ENCODE data around the gene KLF17.

KLF17 gene, protein sequence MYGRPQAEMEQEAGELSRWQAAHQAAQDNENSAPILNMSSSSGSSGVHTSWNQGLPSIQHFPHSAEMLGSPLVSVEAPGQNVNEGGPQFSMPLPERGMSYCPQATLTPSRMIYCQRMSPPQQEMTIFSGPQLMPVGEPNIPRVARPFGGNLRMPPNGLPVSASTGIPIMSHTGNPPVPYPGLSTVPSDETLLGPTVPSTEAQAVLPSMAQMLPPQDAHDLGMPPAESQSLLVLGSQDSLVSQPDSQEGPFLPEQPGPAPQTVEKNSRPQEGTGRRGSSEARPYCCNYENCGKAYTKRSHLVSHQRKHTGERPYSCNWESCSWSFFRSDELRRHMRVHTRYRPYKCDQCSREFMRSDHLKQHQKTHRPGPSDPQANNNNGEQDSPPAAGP

DNA sequence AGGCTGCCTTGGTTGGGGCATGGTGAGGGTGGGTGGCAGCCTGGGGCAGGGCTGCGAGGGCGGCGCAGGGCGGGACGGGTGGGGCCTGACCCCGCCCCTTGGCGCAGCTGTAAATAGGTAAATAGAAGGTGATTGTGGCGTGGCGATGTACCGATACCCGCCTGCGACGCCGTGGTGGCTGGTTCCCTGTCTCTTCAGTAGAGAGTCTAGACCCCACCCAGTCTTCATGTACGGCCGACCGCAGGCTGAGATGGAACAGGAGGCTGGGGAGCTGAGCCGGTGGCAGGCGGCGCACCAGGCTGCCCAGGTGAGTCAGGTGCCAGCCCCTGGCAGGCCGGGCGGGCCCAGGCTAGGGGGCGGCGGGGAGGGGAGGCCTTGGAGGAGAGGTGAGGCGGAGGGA is at the start of gene KLF17:
TSS of gene KLF17 (plus strand) at position 140 of the 400 bp plus-strand sequence. CDS start at position 227, 87 bp downstream.
- DNase-seq: no peak

DNA sequence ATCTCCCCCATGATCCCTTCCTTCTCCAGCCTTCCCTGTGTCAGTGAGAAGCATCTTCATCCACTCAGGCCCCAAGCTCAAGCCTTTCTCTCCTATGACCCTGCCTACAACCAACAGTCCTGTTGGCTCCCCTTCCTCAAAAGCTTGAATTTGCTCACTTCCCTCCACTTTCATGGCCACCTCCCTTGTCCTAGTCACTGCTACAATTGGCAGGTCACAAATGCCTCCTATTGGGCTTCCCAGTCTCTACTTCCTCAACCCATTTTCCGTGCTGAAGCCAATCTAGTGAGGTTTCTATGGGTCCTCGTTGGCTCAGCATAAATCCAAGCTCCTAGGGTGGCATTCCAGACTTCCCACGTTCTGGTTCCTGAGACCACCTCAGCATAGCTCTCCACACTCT is 47.2 kb upstream of the KLF17 start:
- no peak for DNase-seq

DNA sequence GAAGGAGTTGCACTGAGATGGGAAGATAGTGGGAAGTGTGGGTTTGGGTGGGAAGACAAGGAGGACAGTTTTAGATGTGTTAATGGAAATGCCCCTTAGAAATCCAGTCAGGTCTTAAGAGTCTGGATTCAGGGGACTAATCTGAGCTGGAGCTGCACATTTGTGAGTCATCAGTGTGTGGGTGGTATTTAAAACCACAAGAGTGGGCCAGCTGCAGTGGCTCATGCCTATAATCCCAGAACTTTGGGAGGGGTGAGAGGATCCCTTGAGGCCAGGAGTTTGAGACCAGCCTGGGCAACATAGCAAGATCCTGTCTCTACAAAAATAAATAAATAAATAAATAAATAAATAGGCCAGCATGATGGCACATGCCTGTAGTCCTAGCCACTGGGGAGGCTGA is 46.4 kb upstream of the KLF17 start:
- no peak for DNase-seq

DNA sequence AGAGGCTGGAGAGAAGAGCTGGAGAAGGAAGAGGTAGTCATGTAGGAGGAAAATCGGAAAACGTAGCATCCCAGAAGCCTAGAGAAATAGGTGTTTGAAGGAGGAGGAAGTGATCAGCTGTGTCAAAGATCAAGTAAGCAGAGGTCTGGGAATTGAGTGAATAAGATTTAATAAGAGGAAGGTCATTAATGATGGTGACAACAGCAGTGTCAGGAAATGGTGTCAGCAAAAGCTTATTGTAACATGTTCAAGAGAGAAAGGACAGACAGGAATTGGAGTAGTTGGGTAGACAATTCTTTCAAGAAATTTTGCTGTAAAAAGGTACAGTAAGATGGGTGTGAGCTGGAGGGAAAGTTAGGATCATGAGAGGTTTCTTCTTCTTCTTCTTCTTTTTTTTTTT is 45.8 kb upstream of the KLF17 start:
- no peak for DNase-seq

DNA sequence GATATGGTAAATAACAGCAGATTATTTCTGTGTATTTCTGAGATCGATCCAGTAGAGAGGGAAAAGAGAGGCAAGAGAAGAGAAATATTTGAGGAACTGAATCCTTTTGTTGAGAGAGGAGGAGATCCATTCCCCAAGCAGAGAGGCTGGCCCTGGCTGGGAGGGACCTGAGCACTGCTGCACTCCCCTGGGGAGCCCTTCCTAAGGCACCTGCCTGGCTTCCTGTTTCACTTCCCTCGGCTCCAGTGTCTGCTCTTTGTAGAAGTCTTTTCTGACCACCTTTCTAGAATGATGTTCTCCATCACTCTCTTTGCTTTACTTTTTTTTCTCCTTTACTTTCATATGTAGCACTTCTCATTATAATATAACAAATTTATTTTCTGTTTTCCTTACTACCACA is 45.1 kb upstream of the KLF17 start:
- no peak for DNase-seq

DNA sequence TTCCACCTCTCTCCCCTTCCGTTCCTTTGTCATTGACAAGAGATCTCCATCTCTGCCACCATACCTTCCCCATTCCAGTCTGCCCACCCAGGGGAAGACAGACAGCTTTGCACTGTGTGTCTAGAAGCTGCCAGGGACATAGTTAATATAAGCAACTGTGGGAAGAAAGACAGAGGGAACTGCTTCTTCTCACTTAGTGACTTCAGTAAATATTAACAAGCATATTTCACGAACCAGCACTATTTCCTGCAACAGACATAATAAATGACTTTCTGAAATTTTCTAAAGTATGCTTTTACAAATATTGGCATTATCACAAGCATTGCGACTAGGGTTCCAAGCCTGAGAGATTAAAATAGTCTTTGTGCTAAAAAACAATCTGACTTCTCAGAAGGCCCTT is 44.2 kb upstream of the KLF17 start:
- DNase-seq: no peak

DNA sequence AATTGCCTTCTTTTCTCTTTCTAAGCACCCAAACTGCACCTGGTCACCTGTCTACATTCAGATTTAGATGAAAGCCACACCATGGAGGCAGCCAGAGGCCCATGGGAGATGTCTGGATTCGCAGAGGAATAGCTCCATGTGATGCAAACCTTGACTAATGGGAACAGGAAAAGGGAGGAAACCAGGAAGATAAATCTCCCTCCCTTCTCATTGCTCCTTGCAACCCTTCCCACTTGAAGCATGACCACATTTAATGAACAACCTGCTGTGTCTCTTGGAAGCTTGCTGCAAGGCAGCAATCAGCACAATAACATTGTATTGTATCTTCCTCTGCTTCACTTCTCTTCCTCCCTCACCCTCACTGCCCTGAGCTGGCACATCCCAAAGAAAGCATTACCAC is 42.6 kb upstream of the KLF17 start:
- no peak for DNase-seq

DNA sequence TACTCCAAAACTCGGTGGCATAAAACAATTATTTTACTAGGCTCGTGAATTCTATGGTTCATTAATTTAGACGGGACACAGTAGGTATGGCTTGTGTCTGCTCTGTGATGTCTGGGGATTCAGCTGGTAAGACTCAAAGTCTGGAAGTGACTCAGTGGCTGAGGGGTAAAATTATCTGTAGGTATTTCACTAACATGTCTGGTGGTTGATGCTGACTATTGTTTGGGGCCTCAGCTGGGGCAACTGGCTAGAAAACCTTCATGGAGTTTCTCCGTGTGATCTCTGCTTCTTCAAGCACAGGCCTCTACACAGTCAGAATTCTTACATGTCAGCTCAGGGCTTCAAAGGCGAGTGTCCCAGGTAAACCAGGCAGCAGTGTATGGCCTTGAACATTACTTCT is 41.2 kb upstream of the KLF17 start:
- DNase-seq: no peak

DNA sequence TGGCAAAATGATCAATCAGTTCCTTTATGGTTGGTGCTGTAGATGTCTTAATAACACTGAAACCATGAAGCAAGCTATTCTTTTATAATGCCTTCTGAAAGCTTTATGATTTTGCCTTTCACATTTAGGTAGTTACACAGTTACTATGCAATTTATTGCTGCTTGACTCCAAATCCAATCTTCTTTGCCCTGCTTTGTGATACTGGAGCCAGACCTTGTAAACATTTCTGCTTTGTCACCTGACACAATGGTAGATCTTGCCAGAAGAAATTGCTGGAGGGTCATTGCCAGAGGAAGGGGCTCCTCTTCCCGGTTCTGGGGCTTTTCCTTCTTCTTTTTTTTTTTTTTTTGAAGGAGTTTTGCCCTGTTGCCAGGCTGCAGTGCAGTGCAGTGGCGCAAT is 40.5 kb upstream of the KLF17 start:
- no peak for DNase-seq

DNA sequence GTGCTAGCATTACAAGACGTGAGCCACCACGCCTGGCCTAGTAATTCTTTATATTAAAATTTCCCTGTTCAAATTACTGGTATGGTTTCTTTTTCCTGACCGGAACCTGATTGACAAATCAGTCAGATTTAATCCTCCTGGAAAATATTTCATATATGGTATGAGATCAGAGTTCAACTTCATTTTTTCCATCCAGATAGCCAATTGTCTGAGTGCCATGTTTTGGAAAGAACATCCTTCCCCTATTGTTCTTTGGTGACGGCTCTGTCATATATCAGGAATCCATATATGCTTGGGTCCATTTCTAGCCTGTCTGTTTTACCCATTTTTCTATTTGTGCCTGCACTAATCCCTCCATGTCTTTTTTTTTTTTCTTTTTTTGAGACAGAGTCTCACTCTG is 39.1 kb upstream of the KLF17 start:
- DNase-seq: no peak

DNA sequence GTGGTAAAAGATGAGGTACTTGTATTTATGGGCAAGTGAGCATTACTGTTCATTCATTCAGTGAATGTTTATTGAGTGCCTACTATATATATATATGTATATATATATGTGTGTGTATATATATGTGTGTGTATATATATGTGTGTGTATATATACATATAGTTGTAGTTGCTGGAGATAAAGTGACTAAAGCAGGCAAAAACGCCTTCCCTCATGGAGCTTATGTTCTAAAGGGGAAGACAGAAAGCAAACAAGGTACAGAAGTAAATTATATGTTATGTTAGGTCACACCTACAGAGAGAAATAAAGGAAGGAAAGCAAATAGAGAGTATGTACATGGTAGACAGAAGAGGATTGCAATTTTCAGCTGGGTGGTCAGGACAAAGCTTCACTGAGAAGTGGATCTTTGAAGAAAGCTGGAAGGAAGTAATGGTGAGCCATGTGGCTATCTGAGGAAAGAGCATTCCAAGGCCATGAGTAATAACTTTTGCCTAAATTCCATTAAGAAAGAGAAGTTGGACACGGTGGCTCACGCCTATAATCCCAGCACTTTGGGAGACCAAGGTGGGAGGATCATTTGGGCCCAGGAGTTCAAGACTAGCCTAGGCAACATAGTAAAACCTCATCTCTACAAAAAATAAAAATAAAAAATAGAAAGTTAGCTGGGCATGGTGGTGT is 33.5 kb upstream of the KLF17 start:
- no peak for DNase-seq

DNA sequence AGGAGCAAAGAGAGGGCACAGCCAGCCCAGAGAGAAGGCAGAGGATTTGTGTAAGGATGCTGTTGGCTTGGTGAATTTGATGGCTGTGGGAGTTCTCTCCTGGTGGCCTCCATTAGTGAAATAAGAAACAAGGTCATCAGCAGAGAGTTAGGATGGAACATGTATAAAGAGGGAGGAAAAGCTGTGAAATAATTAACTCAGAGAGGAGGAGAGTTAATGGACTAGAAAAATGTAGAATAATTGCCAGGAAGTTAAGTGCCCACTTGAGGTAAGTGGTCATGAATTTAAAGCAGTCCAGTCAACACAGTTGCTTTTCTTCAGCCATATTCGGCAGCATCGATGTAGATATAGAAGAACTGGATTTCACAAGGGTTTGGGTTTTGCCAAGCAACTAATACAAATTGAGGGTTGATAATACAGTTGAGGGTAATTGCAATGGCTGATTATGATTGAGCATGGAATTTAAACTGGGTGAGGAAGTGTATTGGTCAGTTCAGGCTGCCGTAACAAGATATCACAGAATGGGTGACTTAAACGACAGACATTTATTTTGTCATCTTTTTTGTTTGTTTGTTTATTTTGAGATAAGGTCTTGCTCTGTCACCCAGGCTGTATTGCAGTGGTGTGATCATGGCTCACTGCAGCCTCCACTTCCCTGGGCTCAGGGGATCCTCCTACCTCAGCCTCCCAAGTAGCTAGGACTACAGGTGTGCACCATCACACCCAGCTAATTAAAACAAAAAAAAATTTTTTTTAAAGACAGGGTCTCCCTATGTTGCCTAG is 31.7 kb upstream of the KLF17 start:
- peak; percentile 98 for DNase-seq

DNA sequence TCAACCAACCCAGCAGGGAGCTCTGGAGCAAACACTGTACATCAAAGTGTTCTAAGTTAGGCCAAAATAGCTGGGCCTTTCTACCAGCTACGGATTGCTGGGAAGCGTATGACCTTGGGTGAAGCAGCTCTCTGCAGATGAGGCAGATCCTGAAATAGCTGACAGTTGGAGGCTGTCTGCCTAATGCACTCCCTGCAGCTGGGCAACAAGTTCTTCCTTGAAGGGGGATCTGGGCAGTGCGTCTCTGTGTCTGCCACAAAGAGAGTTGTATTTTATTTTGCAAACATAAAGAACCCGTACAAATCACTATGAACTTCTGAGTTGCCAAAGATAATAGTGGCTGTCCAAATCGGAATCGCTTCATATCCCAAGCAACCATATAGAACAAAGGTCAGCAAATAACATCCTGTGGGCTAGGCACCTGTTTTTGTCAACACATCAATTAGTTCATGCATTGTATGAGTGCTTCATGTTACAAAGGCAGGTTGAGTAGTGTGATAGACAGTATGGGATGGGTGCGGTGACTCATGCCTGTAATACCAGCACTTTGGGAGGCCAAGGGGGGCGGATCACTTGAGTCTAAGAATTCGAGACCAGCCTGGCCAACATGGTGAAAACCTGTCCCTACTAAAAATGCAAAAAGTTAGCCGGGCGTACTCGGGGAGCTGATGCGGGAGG is 29.1 kb upstream of the KLF17 start:
- DNase-seq: peak; percentile 86

DNA sequence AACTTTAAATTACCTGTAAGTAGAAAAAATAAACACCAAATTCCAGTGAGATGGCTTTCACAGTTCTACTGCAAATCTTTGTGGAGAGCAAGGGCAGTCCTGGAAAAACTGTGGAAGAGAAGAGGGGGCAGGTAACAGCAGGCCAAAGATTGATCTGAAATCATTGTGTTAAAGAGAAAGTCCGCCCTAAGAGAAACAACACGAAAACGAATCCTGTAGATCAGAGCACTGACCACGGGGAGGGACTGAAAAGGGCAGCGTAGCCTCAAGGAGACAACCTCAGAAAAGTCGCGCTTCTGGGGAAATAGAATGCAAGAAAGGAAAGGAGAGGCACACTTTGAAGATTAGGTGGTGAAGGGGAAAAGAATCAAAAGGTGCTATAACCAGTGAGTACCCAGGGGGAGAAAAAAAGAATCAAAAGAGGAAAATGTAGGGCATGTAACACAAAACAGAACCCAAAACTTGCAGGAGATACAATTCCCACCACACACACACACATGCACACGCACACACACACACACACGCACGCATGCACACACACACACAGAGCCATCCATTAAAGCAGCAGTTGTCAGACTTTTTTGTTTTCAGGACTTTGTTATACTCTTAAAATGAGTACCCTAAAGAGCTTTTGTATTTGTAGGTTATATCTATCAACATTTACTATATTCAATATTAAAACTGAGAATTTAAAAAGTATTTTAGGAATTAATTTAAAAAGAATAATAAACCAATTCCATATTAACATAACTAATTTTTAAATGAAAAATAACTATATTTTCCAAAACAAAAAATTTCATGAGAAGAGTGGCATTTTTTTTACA is 28.0 kb upstream of the KLF17 start:
- no peak for DNase-seq

DNA sequence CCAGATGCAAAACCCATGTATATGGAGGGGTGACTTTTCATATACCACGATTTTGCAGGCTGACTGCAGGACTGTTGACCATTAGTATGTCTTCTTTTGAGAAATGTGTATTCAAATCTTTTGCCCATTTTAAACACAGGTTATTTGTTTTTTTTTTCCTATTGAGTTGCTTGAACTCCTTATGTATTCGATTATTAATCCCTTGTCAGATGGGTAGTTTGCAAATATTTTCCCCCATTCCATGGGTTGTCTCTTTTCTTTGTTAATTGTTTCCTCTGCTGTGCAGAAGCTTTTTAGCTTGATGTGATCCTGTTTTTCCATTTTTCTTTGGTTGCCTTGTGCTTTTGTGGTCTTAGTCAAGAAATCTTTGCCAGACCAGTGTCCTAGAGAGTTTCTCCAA is 24.6 kb upstream of the KLF17 start:
- no peak for DNase-seq

DNA sequence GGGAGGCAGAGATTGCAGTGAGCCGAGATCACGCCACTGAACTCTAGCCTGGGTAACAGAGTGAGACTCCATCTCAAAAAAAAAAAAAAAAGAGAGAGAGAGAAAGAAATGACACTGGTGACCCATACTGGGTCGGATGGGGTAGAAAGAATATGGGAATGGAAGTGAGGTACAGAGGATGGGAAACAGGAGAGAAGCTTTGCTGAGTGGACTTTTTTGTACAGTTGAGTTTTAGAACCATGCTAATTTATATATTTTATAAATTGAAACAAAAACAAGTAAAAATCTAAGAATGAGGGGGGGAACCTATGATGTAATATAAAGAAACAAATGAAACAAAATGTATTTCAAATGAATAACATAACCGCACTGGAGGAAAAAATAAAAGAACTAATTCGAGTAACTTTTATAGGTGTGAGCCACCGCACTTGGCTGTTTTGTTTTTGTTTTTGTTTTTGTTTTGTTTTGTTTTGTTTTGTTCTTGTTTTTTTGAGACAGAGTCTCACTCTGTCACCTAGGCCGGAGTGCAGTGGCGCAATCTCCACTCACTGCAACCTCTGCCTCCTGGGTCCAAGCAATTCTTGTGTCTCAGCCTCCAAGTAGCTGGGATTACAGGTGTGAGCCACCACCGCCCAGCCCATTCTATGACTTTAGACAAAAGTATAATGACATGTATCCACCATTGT is 18.3 kb upstream of the KLF17 start:
- no peak for DNase-seq

DNA sequence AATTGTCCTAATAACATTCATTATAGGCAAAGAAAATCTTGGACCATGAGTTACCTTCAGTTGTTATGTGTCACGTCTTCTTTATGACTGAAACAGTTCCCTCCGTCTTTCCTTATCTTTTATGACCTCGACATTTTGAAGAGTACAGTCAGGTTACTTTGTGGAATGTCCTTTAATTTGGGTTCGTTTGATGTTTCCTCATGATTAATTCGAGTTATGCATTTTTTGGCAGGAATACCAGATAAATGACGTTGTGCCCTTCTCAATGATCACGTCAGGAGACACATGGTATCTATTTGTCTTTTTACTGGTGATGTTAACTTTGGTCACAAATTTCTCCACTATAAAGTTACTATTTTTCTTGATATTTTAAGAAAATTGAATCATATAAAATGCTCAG is 17.3 kb upstream of the KLF17 start:
- DNase-seq: no peak

DNA sequence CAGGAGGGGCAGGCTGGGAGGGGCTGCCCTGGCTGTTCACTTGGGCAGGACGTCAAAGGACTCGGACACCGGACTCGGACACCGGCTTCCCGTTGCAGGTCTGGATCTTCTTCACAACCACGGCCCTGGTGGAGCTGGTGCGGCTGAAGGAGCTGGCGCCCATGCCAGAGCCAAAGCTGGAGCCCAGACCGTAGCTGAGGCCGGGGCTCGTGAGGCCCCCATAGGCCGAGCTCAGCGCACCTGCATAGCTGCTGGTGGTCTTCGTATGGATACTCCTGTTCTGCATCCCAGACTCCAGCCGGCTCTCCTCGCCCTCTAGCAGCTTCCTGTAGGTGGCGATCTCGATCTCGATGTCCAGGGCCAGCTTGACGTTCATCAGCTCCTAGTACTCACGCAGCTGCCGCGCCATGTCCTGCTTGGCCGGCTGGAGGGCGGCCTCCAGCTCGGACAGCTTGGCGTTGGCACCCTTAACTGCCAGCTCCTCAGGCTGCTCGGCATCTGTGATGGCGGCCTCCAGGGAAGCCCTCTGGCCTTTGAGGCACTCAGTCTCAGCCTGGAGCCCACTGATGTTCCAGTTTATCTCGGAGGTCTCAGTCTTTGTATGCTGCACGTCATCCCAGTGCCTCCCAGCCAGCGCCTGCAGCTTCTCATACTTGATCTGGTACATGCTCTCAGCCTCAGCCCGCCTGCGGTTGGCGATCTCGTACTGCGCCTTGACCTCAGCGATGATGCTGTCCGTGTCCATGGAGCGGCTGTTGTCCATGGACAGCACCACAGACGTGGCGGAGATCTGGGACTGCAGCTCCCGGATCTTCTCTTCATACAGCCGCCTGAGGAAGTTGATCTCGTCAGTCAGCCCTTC is 15.1 kb upstream of the KLF17 start:
- no peak for DNase-seq

DNA sequence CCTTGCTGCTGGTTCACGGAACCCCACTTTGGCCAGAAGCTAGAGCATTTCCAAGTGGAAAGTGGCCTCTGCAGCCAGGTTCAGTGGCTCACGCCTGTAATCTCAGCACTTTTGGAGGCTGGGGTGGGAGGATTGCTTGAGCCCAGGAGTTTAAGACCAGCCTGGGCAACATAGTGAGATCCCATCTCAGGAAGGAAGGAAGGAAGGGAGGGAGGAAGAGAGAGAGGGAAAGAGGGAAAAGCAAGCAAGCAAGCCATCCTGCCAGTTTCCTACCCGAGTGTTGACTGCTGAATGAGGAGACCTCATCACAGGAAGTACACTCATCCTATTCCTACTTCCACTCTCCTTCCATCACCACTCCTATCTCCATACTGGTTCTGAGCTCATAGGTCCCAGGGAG is 12.8 kb upstream of the KLF17 start:
- no peak for DNase-seq

DNA sequence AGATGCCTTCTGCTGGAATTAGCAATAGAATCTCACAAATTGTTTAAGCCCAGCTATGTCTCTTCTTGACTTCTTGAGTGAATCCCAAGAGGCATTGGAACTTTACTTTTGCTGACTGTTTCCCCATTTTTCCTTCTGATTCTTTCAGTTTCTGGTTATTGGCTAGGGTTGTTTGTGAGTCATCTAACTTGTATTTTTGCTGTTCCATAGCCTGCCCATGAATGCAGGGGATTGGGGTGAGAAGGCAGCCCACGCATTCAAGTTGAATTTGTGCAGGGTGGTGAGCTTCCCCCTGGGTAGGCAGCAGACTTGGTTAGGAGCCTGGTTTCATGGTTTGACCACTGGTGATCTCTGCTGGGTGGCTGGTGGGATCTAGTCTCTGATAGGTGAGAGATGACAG is 10.4 kb upstream of the KLF17 start:
- no peak for DNase-seq

DNA sequence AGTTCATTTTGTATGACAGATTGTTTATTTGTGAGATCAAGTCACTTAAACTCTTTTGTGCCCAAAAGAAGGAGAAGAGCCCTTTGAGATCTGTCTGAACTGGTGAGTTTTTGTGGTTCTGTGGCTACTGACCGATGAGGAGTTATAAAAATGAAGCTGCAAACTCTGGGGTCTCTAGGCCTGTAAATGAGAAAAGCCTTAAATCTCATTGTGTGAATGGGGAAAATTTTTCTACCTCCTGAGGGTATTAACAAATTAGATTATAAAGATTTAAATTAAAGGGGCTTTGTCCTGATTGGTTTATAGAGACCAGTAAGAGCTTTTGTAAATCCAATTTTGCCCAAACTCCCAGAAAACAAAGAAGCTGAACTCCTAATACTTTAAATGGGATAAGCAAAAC is 9.7 kb upstream of the KLF17 start:
- no peak for DNase-seq

Data from NCI-H748 treated with DMSO at 0.1 percent for 48 hours (cell line).